Mesenchymal stem cell (in vitro differentiated cells and primary cell): ENCODE data around the gene SERTAD4.

Experiments used
- DNase-seq: peaks from one replicate; pipeline ENCODE4 v3.0.0-alpha.2; 2013
- H2AFZ ChIP-seq: one replicate; pipeline ENCODE4 v1.6.1; 2013; ENCODE audit warnings: low read depth, mild to moderate bottlenecking, control low read depth, inconsistent platforms, low read length, moderate library complexity
- H2AK5ac ChIP-seq: 2 replicates; pipeline ENCODE4 v1.6.1; 2013; ENCODE audit warnings: low read length, moderate library complexity, mild to moderate bottlenecking, inconsistent platforms; ENCODE audit not compliant: severe bottlenecking
- H2BK120ac ChIP-seq: one replicate; pipeline ENCODE4 v1.6.1; 2013; ENCODE audit warnings: low read depth, mild to moderate bottlenecking, inconsistent platforms, low read length, moderate library complexity
- H2BK12ac ChIP-seq, 2 experiments: one replicate each; pipeline ENCODE4 v1.6.1; 2013; ENCODE audit warnings: inconsistent platforms in 2 of 2, low read length in 2 of 2, mild to moderate bottlenecking in 2 of 2, moderate library complexity in 2 of 2, control low read depth in 1 of 2
- H2BK15ac ChIP-seq: one replicate; pipeline ENCODE4 v1.6.1; 2013; ENCODE audit warnings: mild to moderate bottlenecking, low read depth, inconsistent platforms; ENCODE audit not compliant: poor library complexity, severe bottlenecking
- H2BK5ac ChIP-seq: 2 replicates; pipeline ENCODE4 v1.6.1; 2013; ENCODE audit warnings: low read depth, mild to moderate bottlenecking, low read length, control low read depth, inconsistent platforms; ENCODE audit not compliant: poor library complexity, severe bottlenecking
- H3K14ac ChIP-seq, 2 experiments: one replicate each; pipeline ENCODE4 v1.6.1; 2013; ENCODE audit warnings: inconsistent platforms in 2 of 2, low read length in 2 of 2, control low read depth in 1 of 2, mild to moderate bottlenecking in 1 of 2, moderate library complexity in 1 of 2
- H3K18ac ChIP-seq, 2 experiments: one replicate each; pipeline ENCODE4 v1.6.1; 2013; ENCODE audit warnings: inconsistent platforms in 2 of 2, low read length in 2 of 2, control low read depth in 1 of 2, low read depth in 1 of 2, mild to moderate bottlenecking in 1 of 2
- H3K23ac ChIP-seq, 2 experiments: one replicate each; pipeline ENCODE4 v1.6.1; 2013; ENCODE audit warnings: inconsistent platforms in 2 of 2, low read length in 2 of 2, mild to moderate bottlenecking in 2 of 2, moderate library complexity in 2 of 2, control low read depth in 1 of 2
- H3K27ac ChIP-seq: 2 replicates; pipeline ENCODE4 v1.5.1; 2013; ENCODE audit warnings: mild to moderate bottlenecking, moderate library complexity, low read length, control low read depth, inconsistent platforms; ENCODE audit not compliant: poor library complexity, severe bottlenecking
- H3K27me3 ChIP-seq, 2 experiments: 2 replicates each; pipeline versions ENCODE4 v1.6.1 to v1.7.0; 2013; ENCODE audit warnings: low read length in 2 of 2, mild to moderate bottlenecking in 2 of 2, moderate library complexity in 2 of 2, control low read depth in 1 of 2, inconsistent platforms in 1 of 2; ENCODE audit not compliant: control insufficient read depth in 1 of 2, insufficient read depth in 1 of 2
- H3K36me3 ChIP-seq, 2 experiments: 2 replicates each; pipeline versions ENCODE4 v1.6.1 to v1.7.0; 2013; ENCODE audit warnings: low read length in 2 of 2, control low read depth in 1 of 2, inconsistent platforms in 1 of 2, low read depth in 1 of 2, mild to moderate bottlenecking in 1 of 2; ENCODE audit not compliant: insufficient read depth in 2 of 2, control insufficient read depth in 1 of 2
- H3K4ac ChIP-seq, 2 experiments: one replicate each; pipeline ENCODE4 v1.6.1; 2013; ENCODE audit warnings: inconsistent platforms in 2 of 2, low read length in 2 of 2, mild to moderate bottlenecking in 2 of 2, moderate library complexity in 2 of 2, control low read depth in 1 of 2, low read depth in 1 of 2
- H3K4me1 ChIP-seq: 2 replicates; pipeline ENCODE4 v1.6.1; 2013; ENCODE audit warnings: low read depth, low read length, control low read depth; ENCODE audit not compliant: control insufficient read depth, insufficient read depth
- H3K4me2 ChIP-seq: 2 replicates; pipeline ENCODE4 v1.6.1; 2013; ENCODE audit warnings: low read length, mild to moderate bottlenecking, inconsistent platforms; ENCODE audit not compliant: poor library complexity, severe bottlenecking
- H3K4me3 ChIP-seq, 2 experiments: 2 replicates each; pipeline versions ENCODE4 v1.5.1 to v1.7.0; 2013; ENCODE audit warnings: low read length in 2 of 2, mild to moderate bottlenecking in 2 of 2, control low read depth in 1 of 2, low read depth in 1 of 2; ENCODE audit not compliant: insufficient read depth in 1 of 2
- H3K79me1 ChIP-seq: replicated peaks from 2 replicates; pipeline ENCODE4 v1.6.1; 2013; ENCODE audit warnings: mild to moderate bottlenecking, control low read depth, low read length, inconsistent platforms; ENCODE audit not compliant: poor library complexity, severe bottlenecking
- H3K9ac ChIP-seq: 2 replicates; pipeline ENCODE4 v1.7.0; 2013; ENCODE audit warnings: mild to moderate bottlenecking, low read length, moderate library complexity
- H3K9me3 ChIP-seq: 2 replicates; pipeline ENCODE4 v1.7.0; 2013; ENCODE audit warnings: mild to moderate bottlenecking, low read length; ENCODE audit not compliant: control insufficient read depth
- H4K8ac ChIP-seq: one replicate; pipeline ENCODE4 v1.6.1; 2013; ENCODE audit warnings: inconsistent platforms, mild to moderate bottlenecking, low read length, moderate library complexity
- H4K91ac ChIP-seq: one replicate; pipeline ENCODE4 v1.6.1; 2013; ENCODE audit warnings: mild to moderate bottlenecking, low read length, inconsistent platforms
- WGBS: methylation state at CpG from one replicate; pipeline ENCODE4 v1.1.7; 2013; ENCODE audit warnings: mixed read lengths; 5-methylcytosine and 5-hydroxymethylcytosine counted together

SERTAD4 gene

GRCh38 chr1:210241121-210241520 is 8.5 kb downstream of the SERTAD4 start:
- H2AK5ac ChIP-seq: peak overlapping the region; percentile 54
- H3K23ac ChIP-seq: no peak overlapping the region
- peak overlapping the region; percentile 57 for H4K91ac ChIP-seq
- peak overlapping the region in 1 of 2 experiments; percentile 60 for H3K4ac ChIP-seq
- no peak overlapping the region for H2BK15ac ChIP-seq
- peaks cover 22% of the 10 kb centered on the region for H3K4me1 ChIP-seq
- no peak for DNase-seq
- peak overlapping the region; percentile 59 for H2BK120ac ChIP-seq
- WGBS: 83% methylated on average over 4 of the region's 5 CpGs
- no peak overlapping the region for H2BK5ac ChIP-seq
- no peaks in the 10 kb centered on the region for H3K9me3 ChIP-seq
- no peak overlapping the region for H3K14ac ChIP-seq
- H3K4me3 ChIP-seq: no peak overlapping the region
- peak overlapping the region; percentile 4 to 54 for H3K18ac ChIP-seq
- H3K36me3 ChIP-seq: peaks cover 4 to 7% of the 10 kb centered on the region in 2 experiments
- H3K4me2 ChIP-seq: no peak overlapping the region
- peaks cover 0 to 14% of the 10 kb centered on the region in 2 experiments for H3K27me3 ChIP-seq
- H3K27ac ChIP-seq: peak overlapping the region; percentile 31
- no peak overlapping the region for H3K9ac ChIP-seq
- H3K79me1 ChIP-seq: peaks cover 8% of the 10 kb centered on the region
- H4K8ac ChIP-seq: peak overlapping the region; percentile 5
- no peak overlapping the region for H2AFZ ChIP-seq
- peak overlapping the region in 1 of 2 experiments; percentile 10 for H2BK12ac ChIP-seq

DNA sequence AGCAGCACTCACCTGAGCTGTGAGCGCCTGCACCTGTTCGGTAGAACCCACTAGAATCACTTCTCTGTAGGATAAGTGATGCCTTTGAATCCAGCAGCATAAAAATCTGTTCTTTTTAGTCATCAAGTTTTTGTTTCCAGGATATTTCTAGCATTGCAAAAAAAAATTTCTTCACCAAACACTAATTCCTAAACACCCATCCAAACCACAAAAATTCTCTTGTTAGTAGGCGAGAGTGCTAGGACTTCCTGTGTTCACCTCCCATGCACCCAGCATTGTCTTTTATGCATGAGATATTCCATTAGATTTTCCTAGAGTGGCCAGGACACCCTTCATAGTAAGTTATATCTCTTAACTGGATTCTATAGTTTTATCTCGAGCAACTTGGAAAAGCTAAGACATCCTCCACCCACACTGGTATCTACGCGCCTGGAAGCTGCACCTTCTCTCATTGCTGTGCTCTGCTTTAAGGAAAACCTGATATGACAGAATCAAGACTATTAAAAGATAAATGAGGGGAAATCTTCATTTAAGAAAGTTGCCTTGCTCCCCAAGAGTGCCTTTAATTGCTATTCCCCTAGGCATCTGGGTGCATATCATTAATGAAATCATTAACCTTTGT is 12.3 kb downstream of the SERTAD4 start:
- Histone ChIP-seq H3K79me1 (peaks cover 5% of the 10 kb centered on the region), H3K4ac (no peak overlapping the region), H3K4me3 (no peak overlapping the region), H2AK5ac (no peak overlapping the region), H2AFZ (no peak overlapping the region), H3K36me3 (peaks cover 3 to 4% of the 10 kb centered on the region in 2 experiments), H2BK5ac (no peak overlapping the region), H3K18ac (no peak overlapping the region), H3K14ac (no peak overlapping the region), H3K27me3 (peaks cover 0 to 30% of the 10 kb centered on the region in 2 experiments), H2BK15ac (no peak overlapping the region), H2BK120ac (no peak overlapping the region), H4K91ac (no peak overlapping the region), H3K9ac (no peak overlapping the region), H3K23ac (no peak overlapping the region), H3K9me3 (no peaks in the 10 kb centered on the region), H3K27ac (peak overlapping the region; percentile 28), H3K4me1 (peaks cover 13% of the 10 kb centered on the region), H3K4me2 (no peak overlapping the region), H4K8ac (no peak overlapping the region), H2BK12ac (no peak overlapping the region)
- WGBS: 75% methylated on average over 6 of the region's 6 CpGs
- no peak for DNase-seq

DNA sequence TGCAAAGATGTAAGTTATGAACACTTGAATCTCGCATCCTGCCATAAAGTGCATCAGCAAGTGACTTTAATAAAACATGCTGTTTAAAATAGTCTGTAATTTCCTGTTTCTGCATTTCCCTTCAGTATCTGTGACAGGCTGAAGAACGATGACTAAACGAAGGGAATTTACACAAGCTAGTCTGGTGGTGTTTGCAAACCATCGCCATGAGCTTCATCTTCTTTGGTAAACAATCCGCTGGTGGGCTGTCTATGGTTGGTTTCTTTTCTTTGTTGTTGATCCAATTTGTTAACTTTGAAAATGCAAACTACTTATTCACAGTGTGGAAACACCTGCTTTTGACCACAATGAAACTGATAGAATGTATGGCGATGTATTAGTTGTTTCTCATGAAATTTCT is 13.9 kb downstream of the SERTAD4 start:
- Histone ChIP-seq H4K8ac (no peak overlapping the region), H2AFZ (no peak overlapping the region), H4K91ac (no peak overlapping the region), H3K4me2 (no peak overlapping the region), H2BK12ac (no peak overlapping the region), H3K27ac (no peak overlapping the region), H2BK15ac (no peak overlapping the region), H3K4me1 (peaks cover 9% of the 10 kb centered on the region), H3K4me3 (no peak overlapping the region), H2AK5ac (no peak overlapping the region), H2BK120ac (no peak overlapping the region), H3K18ac (no peak overlapping the region), H3K9me3 (no peaks in the 10 kb centered on the region), H3K23ac (no peak overlapping the region), H3K27me3 (peaks cover 0 to 27% of the 10 kb centered on the region in 2 experiments), H3K9ac (no peak overlapping the region), H3K36me3 (peaks cover 0 to 3% of the 10 kb centered on the region in 2 experiments), H3K4ac (no peak overlapping the region), H3K79me1 (peaks cover 5% of the 10 kb centered on the region), H2BK5ac (no peak overlapping the region), H3K14ac (no peak overlapping the region)
- DNase-seq: peak; percentile 89
- 3% methylated on average over 4 of the region's 6 CpGs for WGBS

DNA sequence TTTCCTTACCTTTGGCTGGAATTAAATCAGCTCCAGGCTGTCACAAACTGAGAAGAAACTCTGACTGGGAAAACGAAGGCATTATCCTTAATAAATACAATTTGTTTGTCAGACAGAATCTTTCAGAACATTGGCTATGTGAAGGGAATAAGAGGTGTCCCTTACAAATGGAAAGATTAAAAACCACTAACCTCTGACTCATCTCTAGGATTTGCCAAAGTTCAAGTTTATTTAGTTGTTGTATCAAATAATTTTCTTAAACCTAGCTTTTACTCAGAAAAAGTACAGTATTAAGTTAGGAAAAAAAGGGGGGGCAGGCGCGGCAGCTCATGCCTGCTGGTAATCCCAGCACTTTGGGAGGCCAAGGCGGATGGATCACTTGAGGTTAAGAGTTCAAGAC is 15.7 kb downstream of the SERTAD4 start:
- Histone ChIP-seq H3K27me3 (peaks cover 0 to 37% of the 10 kb centered on the region in 2 experiments), H2BK12ac (no peak overlapping the region), H3K9me3 (no peaks in the 10 kb centered on the region), H4K91ac (no peak overlapping the region), H3K79me1 (no peaks in the 10 kb centered on the region), H3K9ac (no peak overlapping the region), H2AK5ac (no peak overlapping the region), H2AFZ (no peak overlapping the region), H3K4me3 (no peak overlapping the region), H3K4me1 (peaks cover 24% of the 10 kb centered on the region), H3K14ac (no peak overlapping the region), H3K27ac (no peak overlapping the region), H2BK15ac (no peak overlapping the region), H3K4ac (no peak overlapping the region), H2BK120ac (no peak overlapping the region), H2BK5ac (no peak overlapping the region), H4K8ac (no peak overlapping the region), H3K36me3 (no peaks in the 10 kb centered on the region), H3K23ac (no peak overlapping the region), H3K4me2 (no peak overlapping the region), H3K18ac (no peak overlapping the region)
- 81% methylated on average over 3 of the region's 4 CpGs for WGBS
- DNase-seq: no peak
